Uterus (tissue), 4 donors: ENCODE data around the gene RANBP17. TPM values are rescaled to one million over a fixed set of nuclear protein-coding genes. Genes with fewer than 3 reads are reported as not detected.

Experiments used
- DNase-seq, 2 donors: peaks; one replicate each; pipeline ENCODE4 v3.0.0-alpha.2; 2019 to 2020
- H3K27ac ChIP-seq, 2 donors: fragments of 200-600 bp; sonication (generic); 1 replicate in 1 of 2; 2 replicates in 1 of 2; pipeline ENCODE4 v1.5.1; 2016 to 2018
- H3K27me3 ChIP-seq, 2 donors: fragments of 200-600 bp; sonication (generic); one replicate each; pipeline ENCODE4 v1.5.1; 2018 to 2019; ENCODE audit warnings: control low read depth in 1 of 2
- H3K36me3 ChIP-seq, 2 donors: fragments of 200-600 bp; sonication (generic); one replicate each; pipeline ENCODE4 v1.5.1; 2019; ENCODE audit warnings: control low read depth in 1 of 2
- H3K4me1 ChIP-seq, 2 donors: fragments of 200-600 bp; sonication (generic); one replicate each; pipeline ENCODE4 v1.5.1; 2018 to 2019; ENCODE audit warnings: control low read depth in 1 of 2
- H3K4me3 ChIP-seq, 2 donors: fragments of 200-600 bp; sonication (generic); 1 replicate in 1 of 2; 2 replicates in 1 of 2; pipeline ENCODE4 v1.5.1; 2018 to 2019; ENCODE audit warnings: mild to moderate bottlenecking in 1 of 2
- H3K9me3 ChIP-seq, 2 donors: fragments of 200-600 bp; sonication (generic); one replicate each; pipeline ENCODE4 v1.5.1; 2019; ENCODE audit warnings: control low read depth in 1 of 2
- CTCF ChIP-seq, 4 experiments: fragments of 200-600 bp in 2 of 4; fragments of 450-650 bp in 2 of 4; sonication (generic) in 2 of 4; IDR thresholded peaks; one replicate each; pipeline ENCODE4 v1.5.1; 2016 to 2019; ENCODE audit warnings: antibody characterized with exemption in 4 of 4, mild to moderate bottlenecking in 2 of 4, moderate library complexity in 1 of 4
- POLR2A ChIP-seq, 2 donors: fragments of 450-650 bp; IDR thresholded peaks; one replicate each; pipeline ENCODE4 v1.6.1; 2016; ENCODE audit warnings: antibody characterized with exemption in 2 of 2, mild to moderate bottlenecking in 1 of 2, moderate library complexity in 1 of 2
- intact Hi-C: fragments of 100-400 bp; cut with DNase I; formaldehyde crosslinking; loops from one replicate; pipeline ENCODE4 v1.15.1; 2023; ENCODE audit warnings: low total_unique reads
- total RNA-seq, 4 donors: library from RNA; depleted of rRNA in 3 of 4; stranded (reverse); fragments of >200 nt in 3 of 4; gene quantifications; one replicate each; pipeline versions ENCODE4 v1.1.0 to v1.2.4, GENCODE V29; 2014 to 2023
- donor health status: DM: yes; HTN: yes; CAD: no.

Gene RANBP17
- total RNA-seq, 4 donors from 2014 or later = 1.8 to 72.8 (median 7.6) TPM

- H3K9me3 ChIP-seq = no peaks in the 10 kb centered on the region
- H3K36me3 ChIP-seq = no peaks in the 10 kb centered on the region
- TF ChIP-seq CTCF (IDR thresholded peaks at IDR 0.05) (no peak), POLR2A (IDR thresholded peaks at IDR 0.05) (no peak)
- no peak overlapping the region for H3K4me3 ChIP-seq
- no peaks in the 10 kb centered on the region for H3K4me1 ChIP-seq
- intact Hi-C loops = no loop called here
- no peaks in the 10 kb centered on the region for H3K27me3 ChIP-seq
- H3K27ac ChIP-seq = no peak overlapping the region
- no peak for DNase-seq
Observed at GRCh38 chr5:171149333-171149732, 287.5 kb downstream of the RANBP17 start.

- Histone ChIP-seq H3K4me3 (no peak overlapping the region), H3K27me3 (no peaks in the 10 kb centered on the region), H3K36me3 (no peaks in the 10 kb centered on the region), H3K9me3 (no peaks in the 10 kb centered on the region), H3K27ac (no peak overlapping the region), H3K4me1 (no peaks in the 10 kb centered on the region)
- intact Hi-C loops = no loop called here
- no peak for DNase-seq
- no peak for TF ChIP-seq POLR2A (IDR thresholded peaks at IDR 0.05)
- TF ChIP-seq CTCF (IDR thresholded peaks at IDR 0.05) = no peak
Observed at GRCh38 chr5:171149772-171150171, 288.0 kb downstream of the RANBP17 start.

GRCh38 chr5:171152382-171152781 is 290.6 kb downstream of the RANBP17 start:
- no peaks in the 10 kb centered on the region for H3K36me3 ChIP-seq
- no peak overlapping the region for H3K4me3 ChIP-seq
- H3K27me3 ChIP-seq = no peaks in the 10 kb centered on the region
- intact Hi-C loops = no loop called here
- no peaks in the 10 kb centered on the region for H3K9me3 ChIP-seq
- no peak overlapping the region for H3K27ac ChIP-seq
- no peak for TF ChIP-seq CTCF (IDR thresholded peaks at IDR 0.05)
- TF ChIP-seq POLR2A (IDR thresholded peaks at IDR 0.05) = no peak
- no peaks in the 10 kb centered on the region for H3K4me1 ChIP-seq
- no peak for DNase-seq

DNA sequence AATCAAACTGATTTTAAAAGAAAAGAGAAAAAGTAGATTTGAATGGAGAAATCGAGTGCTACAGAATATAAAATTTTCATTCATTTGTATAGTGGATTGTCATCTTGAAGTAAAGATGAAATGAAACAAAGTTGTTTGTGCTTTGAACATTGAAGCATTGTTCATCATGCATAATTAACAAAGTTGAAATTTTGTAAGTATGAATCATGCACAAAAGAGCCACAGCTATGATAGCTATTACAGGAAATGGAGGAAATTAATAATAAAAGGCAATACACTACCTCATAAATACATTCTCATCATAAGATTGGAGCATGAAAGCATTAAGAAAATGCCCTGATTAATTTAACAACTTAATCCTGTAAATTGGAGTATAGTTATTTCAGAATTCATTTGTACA is 293.8 kb downstream of the RANBP17 start:
- Histone ChIP-seq H3K27ac (no peak overlapping the region), H3K4me3 (no peak overlapping the region), H3K9me3 (no peaks in the 10 kb centered on the region), H3K4me1 (no peaks in the 10 kb centered on the region), H3K36me3 (no peaks in the 10 kb centered on the region), H3K27me3 (no peaks in the 10 kb centered on the region)
- DNase-seq = no peak
- intact Hi-C loops = no loop called here
- no peak for TF ChIP-seq CTCF (IDR thresholded peaks at IDR 0.05)
- no peak for TF ChIP-seq POLR2A (IDR thresholded peaks at IDR 0.05)

DNA sequence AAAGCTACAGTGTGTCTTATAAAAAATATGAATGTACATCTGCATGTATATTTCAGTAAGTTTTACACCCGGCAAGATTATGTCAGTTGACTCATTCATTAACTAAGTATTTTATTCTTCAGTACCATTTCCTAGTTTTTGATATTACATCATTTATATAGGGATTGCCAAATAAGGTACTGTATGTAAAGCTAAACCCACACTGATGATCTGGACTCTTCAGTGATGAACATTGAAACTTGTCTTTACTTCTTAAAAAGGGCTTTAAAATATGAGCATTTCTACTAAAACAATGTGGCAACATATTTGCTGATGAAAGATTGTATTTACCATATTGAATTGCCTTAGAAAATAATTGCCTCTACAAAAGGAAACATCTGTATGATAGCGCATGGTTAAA is 295.5 kb downstream of the RANBP17 start:
- no peak overlapping the region for H3K4me3 ChIP-seq
- intact Hi-C loops = no loop called here

More for the DNA sequence above, 295.5 kb downstream of the RANBP17 start:
- H3K9me3 ChIP-seq = no peaks in the 10 kb centered on the region
- no peaks in the 10 kb centered on the region for H3K36me3 ChIP-seq
- TF ChIP-seq CTCF (IDR thresholded peaks at IDR 0.05) = no peak
- no peak for TF ChIP-seq POLR2A (IDR thresholded peaks at IDR 0.05)
- no peaks in the 10 kb centered on the region for H3K4me1 ChIP-seq
- H3K27ac ChIP-seq = no peak overlapping the region
- DNase-seq = no peak
- H3K27me3 ChIP-seq = no peaks in the 10 kb centered on the region
